T-helper 22 cell (primary cell): ENCODE measurements around the gene HSP90B1.

Experiments used
- DNase-seq: peaks from one replicate; pipeline ENCODE4 v3.0.0-alpha.2; 2020; ENCODE audit warnings: low read depth

HSP90B1 gene

DNA sequence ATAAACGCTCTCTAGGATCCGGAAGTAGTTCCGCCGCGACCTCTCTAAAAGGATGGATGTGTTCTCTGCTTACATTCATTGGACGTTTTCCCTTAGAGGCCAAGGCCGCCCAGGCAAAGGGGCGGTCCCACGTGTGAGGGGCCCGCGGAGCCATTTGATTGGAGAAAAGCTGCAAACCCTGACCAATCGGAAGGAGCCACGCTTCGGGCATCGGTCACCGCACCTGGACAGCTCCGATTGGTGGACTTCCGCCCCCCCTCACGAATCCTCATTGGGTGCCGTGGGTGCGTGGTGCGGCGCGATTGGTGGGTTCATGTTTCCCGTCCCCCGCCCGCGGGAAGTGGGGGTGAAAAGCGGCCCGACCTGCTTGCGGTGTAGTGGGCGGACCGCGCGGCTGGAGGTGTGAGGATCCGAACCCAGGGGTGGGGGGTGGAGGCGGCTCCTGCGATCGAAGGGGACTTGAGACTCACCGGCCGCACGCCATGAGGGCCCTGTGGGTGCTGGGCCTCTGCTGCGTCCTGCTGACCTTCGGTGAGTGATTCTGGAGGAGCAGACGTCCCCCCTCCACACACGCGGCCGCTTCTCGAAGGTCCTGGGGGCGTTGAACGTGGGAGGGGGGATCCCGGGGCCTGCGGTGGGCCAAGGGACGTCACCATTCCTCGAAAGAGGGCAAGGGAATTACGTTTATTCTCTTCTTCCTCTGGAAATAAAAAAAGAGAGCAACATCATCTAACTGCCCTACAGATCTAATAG, at the start of gene HSP90B1:
Gene HSP90B1, plus strand, starts transcription at position 377 of the 753 bp plus-strand sequence. Its CDS starts 106 bp downstream, at position 483.
- DNase-seq: peak; percentile 99

DNA sequence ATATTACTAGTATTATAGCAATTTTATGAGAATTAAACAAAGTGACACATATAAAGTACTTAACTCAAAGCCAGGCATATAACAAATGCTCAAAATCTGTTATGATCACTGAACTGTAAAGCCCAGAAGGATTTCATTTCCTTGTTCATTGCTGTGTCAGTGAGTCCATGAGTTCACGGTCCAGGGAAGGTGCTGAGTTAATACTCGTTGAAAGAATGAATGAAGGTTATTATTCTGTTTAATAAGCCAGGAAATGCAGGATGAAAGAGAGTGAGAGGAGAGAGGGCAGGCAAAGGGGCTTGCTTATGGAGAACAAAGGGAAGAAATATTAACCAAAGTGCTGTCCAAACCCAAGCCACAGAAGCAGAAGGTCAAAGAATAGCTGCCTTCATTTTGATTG, 48.9 kb upstream of the HSP90B1 start:
- DNase-seq: no peak

DNA sequence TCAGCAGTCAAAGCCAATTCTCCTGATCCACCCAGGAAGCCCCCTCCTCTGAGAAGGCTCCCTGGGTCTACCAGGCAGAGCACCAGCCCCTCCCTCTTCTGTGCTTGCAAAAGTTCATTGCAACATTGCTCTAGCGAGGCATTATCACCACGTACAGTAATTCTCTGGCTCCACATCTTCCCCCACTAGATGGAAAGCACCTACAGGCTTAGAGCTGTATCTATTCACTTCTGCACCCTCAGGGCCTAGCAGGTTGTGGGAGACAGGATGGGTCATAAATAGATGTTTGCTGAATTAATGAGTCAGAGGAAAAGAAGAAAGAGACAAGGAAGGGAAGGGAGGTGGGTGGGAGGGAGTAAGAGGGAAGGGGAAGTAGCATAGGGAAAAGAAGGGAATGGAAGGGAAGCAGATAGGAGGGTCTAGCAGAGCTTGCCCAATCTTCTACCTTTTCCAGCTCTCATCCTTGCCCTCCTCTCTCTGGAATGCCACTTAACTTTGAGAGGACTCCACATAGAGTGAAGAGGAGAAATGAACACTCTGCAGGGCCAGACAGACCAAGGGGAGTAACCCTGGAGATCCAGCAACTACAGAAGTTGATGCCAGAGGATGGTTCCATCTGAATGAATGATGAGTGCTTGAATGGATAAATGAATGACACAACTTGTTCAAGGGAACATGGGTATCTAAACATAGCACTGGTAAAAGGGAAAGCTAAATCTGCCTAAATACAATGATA, 47.2 kb upstream of the HSP90B1 start:
- no peak for DNase-seq

DNA sequence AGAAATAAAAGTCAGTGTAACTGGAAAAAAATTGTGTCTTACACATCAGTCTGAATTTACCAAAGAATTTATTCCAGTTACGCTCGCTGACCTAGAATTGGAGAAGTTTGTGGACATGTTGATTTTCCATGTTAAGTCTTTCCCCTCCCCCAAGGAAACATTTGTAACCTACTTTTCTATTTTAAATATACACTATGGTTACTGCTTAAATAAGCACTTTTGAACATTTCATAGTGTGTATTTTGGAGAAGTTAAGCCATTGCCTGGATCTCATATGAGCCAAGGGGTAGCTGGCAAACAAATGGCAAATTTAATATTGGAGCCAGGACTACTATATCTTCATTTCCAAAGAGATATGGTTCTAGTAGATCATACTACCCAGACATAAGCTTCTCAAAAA, 46.3 kb upstream of the HSP90B1 start:
- DNase-seq: no peak

DNA sequence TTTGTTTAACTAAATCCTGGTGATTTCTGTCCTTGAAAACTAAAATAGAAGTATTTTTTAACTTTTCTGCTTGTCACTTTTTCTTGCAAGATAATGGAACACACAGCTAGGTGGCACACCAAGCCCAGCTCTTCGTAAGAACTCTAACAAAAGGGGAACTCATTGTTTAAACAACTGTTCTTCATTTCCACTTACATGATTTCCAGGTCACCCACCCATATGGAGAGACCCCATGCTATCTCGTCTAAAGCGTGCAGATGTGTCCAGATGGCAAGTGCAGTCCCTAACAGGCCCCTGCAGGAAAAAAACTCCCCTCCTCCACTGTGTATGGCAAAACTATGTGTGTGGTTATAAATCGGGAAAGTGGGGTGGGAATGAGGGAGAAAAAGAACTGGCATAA, 45.9 kb upstream of the HSP90B1 start:
- DNase-seq: peak; percentile 11

DNA sequence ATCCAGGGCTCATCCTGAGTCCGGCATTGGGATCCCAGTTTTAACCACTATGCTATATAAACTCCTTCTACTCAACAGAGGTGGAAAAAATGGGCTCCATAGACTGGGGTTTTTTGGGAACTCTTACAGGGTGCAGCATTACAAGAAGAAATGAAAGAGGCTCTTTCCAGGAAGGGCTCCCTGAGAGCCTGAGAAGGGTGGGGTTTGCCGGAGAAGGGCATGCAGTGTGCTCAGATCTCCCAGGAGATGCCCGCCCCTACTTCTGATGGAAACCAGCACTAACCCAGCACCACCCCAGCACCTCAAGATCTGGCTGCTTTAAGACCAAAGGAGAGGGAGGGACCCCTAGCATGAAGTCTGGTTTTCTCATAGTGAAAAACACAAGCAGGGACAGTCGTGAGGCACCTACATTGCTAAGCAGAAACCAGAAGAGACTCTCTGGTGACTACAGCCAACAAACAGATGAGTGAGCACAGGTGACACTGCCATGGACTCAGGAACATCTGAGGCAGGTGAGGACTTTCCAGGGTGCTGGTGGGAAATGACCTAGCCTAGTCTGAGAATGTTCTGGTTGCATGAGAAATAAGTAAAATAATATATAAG, 43.9 kb upstream of the HSP90B1 start:
- DNase-seq: no peak

DNA sequence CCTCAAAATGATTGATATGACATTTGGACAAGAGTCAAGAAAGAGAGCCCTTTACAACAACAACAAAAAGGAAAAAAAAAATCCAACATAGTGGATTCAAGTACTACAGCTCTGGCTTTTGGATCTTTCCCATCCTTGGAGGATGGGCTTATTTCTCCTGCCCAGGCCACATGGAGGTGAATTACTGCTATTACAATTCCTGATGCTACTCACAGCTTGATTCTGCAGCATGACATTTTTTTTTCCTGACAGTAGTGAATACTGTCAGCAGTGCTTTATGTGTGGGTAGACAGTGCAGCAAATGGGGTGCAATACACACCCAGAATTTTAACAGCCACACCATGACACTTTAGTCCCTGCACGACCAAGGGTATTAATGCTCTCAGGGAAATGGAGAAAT, 42.5 kb upstream of the HSP90B1 start:
- DNase-seq: no peak

DNA sequence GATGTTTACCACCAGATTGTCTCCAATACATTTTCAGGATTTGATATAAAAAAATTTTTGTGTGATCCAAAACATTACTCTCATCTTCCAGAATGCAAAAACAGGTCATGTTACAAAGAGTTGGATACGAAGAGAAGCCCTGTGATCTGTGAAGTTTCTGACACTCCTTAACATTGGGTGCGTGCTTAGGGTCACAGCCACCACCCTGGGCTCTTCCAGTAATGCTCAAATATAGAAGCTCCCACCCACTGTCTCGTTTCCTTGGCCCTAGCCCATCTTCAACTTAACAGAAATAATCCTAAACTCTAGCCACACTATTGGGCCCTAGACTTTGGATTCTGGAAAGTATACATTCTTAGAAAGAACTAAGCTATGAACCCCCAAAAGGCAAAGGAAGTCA, 32.9 kb upstream of the HSP90B1 start:
- no peak for DNase-seq

DNA sequence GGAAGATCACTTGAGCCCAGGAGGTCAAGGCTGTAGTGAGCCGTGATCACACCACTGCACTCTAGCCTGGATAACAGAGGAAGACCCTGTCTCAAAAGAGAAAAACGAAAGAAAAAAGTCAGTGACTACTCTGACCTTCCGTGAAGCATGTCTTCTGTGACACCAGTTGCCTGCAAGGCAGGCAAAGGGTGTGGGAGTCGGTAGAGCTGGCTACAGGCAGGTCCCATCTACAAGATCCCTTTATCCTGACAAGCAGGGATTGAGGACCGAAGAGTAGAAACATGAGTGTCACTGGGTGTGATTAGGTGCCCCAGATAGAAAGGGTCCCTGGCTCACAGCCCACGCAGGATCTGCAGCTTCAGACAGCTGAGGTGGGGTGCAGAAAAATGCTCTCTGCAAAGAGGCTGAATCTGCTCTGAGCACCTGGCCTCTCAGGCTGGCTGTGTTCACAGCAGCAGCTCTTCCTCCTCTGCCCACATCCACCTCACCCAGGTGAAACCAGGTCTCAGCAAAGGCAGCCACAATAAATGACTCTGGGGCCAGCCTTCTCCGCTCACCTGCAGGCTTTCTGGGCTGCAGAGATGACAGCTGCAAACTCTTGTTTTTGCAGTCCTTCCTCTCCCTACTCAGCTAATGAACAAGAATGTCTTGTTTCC, 28.6 kb upstream of the HSP90B1 start:
- peak; percentile 34 for DNase-seq

DNA sequence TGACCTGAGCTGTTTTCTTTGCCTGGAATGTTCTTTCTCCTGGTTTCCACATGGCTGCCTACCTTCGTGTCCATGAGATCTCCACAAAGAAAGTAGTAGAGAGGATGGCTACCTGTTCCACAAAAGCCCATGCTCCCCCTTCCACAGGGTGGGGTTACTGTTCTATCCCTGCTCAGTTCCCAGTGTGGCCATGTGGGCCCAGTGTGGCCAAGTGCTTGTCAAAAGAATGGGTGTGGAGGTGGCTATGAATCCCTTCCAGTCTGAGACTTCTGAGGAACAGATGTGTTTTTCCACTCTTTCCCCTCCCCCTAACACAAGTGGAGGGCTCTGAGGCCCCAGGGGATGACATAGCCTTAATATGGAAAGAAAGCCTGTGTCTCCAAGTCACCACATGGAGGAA, 26.2 kb upstream of the HSP90B1 start:
- DNase-seq: no peak

DNA sequence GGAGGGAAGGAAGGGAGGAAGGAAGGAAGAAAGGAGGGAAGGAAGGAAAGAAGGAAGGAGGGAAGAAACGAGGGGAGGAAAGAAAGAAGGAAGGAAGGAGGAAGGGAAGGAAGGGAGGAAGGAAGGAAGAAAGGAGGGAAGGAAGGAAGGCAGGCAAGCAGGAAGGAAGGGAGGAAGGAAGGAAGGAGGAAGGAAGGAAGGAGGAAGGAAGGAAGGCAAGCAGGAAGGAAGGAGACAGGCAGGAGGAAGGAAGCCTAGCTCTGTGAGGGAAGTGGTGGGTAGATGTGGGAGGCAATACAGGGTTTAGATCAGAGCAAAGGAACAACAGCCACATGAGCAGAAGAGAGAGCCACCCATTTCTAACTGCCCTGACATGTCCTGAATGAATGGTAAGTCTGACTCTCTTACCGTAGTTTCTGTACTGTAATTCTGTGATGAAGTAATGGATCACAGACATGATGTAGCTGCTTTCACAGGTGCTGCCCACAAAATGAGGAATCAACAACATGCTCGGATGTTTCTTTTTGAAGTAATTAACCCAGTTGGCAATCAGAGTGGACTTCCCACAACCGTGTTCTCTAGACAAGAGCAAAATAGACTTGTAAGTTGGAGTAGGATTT, 24.4 kb upstream of the HSP90B1 start:
- no peak for DNase-seq

DNA sequence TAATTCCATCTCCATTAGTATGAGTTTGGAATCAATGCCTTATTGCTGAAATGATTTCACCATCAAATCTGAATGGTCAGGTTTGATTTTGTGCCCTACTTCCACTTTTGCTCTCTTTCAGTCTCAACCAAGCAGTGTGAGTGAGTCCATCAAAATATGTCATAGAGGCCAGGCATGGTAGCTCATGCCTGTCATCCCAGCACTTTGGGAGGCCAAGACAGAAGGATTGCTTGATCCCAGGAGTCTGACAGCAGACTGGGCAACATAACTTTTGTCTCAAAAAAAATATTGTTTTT, 22.0 kb upstream of the HSP90B1 start:
- no peak for DNase-seq

DNA sequence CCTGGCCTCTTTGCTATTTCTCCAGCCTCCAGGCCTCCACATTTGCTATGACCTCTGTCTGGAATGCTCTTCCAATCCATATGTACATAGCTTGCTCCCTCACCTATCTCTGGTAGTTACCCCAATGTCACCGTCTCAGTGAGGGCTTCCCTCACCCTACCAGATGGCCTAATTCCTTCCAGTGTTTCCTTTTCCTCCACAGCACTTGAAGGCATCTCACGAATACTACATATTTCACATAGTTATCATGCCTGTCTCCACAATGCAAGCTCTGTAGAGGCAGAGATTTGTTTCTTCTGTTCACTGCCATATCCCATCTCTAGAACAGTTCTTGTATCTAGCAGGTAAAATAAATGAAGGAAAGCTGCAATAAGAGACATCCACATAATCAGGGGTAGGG, 21.3 kb upstream of the HSP90B1 start:
- no peak for DNase-seq

DNA sequence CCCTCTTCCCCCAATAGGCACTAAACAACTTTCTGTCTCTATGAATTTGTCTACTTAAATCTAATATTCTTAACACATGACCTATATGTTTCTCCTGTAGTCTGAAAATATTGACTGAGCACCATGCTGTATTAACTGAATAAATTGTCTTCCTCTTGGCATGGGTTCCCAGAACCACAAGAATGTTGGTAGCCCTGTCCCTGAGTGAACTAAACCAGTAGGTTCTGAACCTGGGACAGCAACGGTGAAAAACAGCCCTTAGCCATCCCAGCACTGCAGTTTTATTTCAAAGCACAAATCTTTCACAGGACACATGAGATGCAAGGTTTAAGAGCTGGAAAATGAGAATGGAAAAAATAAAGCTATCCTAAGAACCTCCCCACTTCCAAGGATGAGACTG, 20.4 kb upstream of the HSP90B1 start:
- no peak for DNase-seq

DNA sequence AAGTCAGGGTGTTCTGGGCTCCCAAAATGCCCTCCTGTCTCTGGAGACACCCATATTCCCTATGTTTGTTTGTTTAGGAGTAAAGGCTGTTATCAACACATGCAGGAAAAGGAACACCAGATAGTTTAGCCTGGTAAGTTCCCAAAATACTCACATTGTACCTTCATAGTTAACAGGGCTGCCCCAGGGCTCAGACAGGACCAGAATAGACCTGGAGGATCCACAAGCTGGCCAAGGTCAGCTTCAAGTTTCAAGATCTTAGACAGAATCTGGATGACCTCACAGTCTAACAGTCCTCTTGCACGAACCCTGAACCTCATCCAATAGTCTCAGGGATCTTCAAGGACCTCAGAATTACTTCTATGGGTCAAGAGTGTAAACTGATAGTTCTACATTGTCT, 18.1 kb upstream of the HSP90B1 start:
- no peak for DNase-seq

DNA sequence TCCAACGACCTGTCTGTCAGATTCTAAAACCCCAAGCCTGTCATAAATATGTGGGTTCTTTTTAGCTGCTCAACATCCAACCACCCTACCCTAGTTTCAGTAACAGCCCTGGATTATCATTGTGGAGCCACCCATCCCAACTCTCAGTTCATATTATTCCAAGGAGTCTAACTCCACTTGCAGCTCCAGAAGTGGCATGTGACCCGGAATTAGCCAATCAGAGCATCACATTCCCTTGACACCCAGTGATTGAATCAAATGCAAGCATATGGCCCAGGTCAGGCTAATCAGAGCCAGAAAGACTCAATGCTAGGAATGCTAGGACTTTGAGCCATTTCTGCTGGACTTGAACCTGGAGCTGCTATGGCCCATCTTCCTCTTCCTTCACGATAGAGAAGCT, 17.1 kb upstream of the HSP90B1 start:
- DNase-seq: no peak

DNA sequence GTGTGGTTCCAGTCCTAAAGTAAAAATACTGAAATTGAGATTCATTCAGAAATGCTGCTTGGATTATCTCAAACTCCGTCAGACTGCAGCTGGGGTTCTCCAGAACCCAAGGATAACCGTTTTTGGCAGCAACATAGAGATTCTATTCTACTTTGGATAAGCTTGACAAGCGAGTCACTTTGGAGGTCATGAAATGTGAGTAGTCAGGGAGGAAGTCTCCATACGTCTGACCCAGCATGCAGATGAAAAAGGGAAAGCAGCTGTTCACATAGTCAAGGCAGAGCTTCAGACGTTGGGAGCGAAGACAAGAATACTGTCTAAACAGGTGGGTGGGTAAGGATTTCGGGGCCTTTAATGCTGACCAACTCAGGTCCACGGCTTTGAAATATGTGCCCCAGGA, 14.9 kb upstream of the HSP90B1 start:
- no peak for DNase-seq

DNA sequence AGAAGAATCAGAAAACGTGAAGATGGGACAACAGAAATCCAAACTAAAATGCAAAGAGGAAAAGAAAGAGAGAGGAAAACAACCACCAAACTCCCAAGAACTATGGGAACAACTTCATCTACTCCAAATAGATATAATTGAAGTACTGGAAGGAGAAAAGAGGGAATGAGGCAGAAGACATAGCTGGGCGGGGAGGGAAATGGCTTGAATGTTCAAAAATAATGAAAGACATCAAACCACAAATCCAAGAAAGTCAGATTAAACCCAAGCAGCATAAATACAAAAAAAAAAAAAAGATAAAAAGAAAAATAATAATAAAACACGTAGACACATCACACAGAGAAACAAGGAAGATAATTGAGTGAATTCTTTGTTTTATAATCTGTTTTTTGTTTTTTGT, 12.3 kb upstream of the HSP90B1 start:
- no peak for DNase-seq

DNA sequence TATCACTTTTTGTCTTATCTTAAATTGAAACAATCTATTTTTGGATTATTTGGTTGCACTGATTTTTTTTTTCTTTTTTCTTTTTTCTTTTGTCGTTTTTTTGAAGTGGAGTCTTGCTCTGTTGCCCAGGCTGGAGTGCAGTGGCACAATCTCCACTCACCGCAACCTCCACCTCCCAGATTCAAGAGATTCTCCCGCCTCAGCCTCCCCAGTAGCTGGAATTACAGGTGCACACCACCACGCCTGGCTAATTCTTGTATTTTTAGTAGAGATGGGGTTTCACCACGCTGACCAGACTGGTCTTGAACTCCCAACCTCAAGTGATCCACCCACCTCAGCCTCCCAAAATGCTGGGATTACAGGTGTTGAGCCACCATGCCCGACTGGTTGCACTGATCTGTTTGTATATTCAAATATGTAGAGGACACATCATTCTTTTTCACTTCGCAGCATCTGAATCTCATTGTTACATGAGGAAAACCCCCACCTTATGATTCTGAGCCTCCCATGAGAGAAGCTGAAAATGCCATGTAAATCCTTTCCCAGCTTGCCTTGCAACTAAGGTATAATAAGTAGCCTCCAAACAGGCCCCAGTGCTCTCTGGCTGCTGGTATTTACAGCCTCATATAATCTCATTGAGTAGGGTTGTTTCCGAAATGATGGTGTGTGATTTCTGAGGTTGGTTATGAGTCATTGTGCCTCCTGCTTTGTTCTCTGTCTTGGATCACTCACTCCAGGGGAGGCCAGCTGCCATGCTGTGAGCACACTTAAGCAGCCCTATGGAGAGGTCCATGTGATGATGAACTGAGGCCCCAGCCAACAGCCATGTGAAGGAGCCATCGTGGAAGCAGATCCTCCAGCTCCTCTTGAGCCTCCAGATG, 5.2 kb upstream of the HSP90B1 start:
- peak; percentile 29 for DNase-seq

DNA sequence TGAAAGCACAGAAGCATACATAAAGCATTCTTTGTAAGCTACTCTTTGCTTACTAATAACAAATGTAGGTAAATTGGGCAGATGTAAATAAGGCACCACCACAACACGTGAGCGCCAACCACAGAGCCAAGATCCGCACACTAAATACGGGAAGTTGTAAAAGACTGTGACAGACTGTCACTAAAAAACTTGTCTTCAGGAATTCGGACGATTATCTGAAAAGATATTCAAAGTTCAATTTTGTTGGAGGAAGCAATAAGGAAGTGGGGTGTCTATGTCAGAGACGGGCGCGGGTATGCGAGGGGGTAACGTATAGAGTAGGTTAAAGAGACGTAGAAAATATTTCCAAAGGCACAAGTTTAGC, 1.5 kb upstream of the HSP90B1 start:
- peak; percentile 54 for DNase-seq

DNA sequence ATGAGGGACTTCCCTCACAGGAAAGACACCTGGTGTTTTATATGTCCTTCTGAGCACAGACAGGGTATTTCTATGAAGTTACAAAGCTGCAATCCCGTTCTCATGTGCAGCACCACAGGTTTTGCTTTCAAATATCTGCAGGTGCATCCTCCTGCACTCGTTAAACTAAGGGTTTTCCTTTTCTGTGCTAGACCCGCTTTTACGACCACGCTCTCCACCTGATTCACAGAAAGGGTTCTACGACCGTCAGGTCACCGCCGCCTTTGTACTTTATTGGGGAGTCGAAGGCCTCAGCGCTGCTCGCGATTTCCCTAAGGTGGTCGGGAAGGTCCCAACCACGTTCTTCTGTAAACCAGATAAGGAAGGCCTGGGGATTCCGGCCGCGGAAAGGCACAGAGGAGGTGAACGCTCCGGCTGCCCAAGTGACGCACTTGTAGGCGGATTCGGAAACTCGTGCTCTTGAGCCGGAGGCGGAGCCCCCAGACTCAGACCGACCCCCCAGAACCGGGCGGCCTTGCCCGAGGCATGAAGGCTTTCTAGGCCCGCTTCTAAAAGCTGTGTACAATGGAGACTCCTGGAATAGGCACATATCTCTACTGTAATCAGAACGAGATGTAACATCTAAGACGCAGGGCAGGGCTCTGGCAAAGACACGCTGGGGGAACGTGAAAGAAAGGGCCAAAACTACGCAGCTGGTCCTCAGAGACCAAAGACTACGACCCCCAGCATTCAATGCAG, 995 bp upstream of the HSP90B1 start:
- DNase-seq: peak; percentile 81
